Measurements from ENCODE around the gene ARHGAP26.

ARHGAP26 gene

DNA sequence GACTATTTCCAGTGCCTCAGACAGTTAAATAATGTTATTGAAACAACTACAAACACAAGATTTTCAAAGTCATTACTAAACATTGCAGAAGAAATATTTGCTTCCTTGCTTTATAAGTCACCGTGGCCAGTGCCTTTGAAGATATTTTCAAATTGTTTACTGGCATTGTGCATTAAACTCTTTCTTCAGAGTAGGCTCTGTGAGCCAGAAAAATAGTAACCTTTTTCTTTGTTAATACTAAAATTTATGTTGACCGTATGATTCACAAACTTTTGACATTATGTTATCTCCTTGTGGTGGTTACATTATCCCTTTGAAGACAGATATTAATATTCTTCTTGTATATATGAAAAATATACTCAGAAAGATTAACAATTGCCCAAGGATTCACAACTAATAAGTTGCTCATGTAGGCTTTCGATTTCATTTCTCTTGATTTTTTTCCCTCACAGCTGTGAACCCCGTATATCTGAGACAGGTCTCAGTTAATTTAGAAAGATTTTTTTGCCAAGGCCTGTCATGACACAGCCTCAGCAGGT is 493.2 kb downstream of the ARHGAP26 start:
- DNase-seq: no peak

DNA sequence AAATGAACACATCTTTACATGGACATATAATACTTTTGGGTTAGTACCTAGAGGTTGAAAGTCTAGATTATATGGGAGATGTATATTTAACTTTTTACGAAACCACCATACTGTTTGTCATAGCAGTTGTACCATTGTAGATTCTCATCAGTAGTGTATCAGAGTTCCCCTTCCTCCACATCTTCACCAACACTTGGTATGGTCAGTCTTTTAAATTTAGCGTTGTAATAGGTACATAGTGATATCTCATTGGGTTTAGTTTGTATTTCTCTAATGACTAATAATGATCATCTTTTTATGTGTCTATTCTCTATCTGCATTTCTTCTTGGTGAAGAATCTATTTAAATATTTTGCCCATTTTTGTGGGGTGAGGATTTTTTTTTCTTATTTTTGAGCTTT is 495.8 kb downstream of the ARHGAP26 start:
- DNase-seq: no peak

DNA sequence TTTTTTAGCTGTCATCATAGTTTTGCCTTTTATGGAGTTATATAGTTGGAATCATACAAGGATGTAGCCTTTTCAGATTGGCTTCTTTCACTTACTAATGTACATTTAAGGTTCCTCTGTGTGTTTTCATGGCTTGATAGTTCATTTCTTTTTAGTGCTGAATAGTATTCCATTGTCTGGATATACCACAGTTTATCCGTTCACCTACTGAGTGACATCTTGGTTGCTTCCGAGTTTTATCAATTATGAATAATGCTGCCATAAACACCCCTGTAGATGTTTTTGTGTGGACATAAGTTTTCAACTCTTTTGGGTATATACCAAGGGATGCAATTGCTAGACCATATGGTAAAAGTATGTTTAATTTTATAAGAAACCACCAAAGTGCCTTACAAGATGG is 497.0 kb downstream of the ARHGAP26 start:
- no peak for DNase-seq

DNA sequence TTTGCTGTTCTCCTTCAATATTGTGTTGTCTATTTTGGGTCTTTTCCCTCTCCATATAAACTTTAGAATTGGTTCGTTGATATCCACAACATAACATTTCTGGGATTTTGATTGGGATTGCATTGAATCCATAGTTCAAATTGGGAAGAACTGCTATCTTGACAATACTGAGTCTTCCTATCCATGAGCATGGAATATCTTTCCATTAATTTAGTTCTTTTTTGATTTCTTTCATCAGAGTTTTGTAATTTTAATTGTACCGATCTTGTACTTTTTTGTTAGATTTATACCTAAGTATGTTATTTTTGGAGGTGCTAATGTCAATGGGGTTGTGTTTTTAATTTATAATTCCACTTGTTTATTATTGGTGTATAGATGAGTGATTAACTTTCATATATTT is 498.2 kb downstream of the ARHGAP26 start:
- no peak for DNase-seq

DNA sequence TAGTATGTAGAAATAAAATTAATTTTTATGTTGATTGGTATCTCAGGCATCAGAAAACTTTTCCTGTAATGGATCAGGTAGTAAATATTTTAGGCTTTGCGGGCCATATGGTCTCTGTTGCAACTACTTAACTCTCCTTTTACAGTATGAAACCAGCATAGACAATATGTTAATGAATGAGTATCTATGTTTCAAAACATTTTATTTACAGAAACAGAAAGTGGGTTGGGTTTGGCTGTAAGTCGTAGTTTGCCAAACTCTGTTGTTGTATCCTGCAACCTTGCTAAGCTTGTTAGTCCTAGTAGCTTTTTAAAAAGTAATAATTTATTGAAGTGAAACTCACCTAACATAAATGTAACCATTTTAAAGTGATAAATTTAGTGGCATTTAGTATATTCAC is 501.3 kb downstream of the ARHGAP26 start:
- no peak for DNase-seq

DNA sequence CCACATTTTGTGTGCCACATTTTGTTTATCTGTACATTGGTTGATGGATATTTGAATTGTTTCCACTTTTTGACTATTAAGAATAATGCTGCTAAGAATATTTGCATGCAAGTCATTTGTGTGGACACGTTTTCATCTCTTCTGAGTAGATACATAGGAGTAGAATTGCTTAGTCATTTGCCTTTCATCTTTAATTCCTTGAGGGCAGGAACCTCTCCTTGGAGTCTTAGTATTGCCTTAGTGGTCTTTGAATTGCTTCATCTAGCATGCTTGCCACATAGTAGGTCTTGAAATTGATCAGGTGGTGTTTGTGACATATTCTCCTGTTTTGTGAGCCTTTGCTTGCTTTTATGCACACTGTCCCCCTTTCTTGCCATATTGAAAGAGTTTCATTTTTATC is 504.8 kb downstream of the ARHGAP26 start:
- no peak for DNase-seq

DNA sequence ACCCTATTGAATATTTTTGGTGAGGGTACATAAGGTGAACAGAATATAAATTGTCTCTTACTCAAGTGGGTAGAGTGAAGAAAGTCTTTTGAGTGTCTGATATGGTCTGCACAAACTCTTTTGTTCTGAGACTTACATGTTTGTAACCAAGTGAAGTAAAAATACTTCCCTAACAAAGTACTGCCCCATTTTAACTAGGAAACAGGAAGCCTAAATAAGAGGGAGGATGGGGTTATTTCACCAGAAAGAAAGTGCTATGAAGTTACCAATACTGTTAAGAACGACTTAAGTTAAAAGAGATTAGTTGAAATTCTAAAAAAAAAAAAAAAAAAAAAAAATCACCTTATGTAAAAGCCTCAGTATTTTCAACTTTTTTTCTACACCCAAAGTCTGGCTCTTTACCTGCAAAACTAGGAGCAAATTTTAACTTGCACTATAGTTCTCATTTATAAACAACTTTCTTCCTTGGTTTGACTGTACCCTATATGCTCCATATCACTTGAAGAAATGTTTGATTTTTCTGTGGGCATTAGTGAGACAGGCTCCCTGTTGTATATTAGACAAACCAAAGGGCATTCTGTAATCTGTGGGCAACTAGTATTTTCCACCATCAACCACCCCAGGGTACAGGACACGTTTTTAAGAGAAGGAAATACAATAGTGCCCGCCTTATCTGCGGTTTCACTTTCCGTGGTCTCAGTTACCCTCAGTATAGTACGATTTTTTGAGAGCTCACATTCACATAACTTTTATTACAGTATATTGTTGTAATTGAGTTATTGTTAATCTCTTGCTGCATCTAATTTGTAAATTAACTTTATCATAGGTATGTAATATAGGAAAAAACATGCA is 505.6 kb downstream of the ARHGAP26 start:
- DNase-seq: no peak

DNA sequence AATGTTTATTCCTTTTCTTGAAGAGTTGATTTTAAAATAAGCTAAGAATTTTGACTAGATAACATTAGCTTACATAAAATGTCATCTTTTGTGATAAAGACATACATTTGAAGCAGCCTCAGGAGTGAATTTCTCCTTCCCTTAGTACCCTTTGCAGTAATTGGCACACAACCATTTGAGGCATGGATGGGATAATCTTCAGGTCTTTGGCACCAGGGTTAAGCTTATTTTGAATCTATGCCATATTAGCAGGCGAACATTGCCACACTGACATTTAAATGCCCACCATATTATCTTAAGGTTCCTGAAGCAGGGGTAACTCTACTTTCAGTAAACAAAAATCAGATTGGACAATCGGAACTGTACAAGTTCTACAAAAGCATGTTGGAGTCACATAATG is 507.4 kb downstream of the ARHGAP26 start:
- DNase-seq: no peak

Data from T-helper 1 cell (primary cell).